ENCODE results near the gene NPFF.

The NPFF gene

DNA sequence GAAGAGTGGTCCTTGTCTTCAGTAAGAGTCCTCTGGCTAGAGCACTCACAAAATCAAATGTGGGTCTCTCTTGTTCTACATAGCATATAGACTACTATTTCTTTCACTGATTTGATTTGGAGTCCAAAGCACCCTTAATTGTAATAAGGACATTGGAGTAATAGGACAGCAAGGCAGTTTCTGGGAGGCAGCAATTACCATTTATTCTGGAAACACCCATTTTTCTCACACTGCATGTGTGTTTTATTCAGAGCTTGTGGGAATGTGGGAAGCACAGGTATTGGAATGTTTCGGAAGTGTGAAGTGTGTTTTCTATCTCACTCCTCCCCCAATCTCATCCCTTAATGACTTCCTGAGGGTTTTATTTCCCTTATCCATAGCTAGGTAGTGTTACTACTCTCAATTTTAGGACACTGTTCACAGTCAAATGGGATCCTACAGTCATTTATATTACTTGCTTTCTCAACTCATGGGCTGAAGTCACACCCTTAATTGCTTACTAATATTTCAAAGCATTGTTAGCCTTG is 35.2 kb downstream of the NPFF start:
- no peak overlapping the region for H3K4me3 ChIP-seq (ENCODE audit: low read length)
- TF ChIP-seq, protein P1, sequence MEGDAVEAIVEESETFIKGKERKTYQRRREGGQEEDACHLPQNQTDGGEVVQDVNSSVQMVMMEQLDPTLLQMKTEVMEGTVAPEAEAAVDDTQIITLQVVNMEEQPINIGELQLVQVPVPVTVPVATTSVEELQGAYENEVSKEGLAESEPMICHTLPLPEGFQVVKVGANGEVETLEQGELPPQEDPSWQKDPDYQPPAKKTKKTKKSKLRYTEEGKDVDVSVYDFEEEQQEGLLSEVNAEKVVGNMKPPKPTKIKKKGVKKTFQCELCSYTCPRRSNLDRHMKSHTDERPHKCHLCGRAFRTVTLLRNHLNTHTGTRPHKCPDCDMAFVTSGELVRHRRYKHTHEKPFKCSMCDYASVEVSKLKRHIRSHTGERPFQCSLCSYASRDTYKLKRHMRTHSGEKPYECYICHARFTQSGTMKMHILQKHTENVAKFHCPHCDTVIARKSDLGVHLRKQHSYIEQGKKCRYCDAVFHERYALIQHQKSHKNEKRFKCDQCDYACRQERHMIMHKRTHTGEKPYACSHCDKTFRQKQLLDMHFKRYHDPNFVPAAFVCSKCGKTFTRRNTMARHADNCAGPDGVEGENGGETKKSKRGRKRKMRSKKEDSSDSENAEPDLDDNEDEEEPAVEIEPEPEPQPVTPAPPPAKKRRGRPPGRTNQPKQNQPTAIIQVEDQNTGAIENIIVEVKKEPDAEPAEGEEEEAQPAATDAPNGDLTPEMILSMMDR (IDR thresholded peaks at IDR 0.05; ENCODE audit: insufficient read depth, low read depth, low read length, missing control alignments): no peak
- no peak for DNase-seq (ENCODE audit: low read depth)

DNA sequence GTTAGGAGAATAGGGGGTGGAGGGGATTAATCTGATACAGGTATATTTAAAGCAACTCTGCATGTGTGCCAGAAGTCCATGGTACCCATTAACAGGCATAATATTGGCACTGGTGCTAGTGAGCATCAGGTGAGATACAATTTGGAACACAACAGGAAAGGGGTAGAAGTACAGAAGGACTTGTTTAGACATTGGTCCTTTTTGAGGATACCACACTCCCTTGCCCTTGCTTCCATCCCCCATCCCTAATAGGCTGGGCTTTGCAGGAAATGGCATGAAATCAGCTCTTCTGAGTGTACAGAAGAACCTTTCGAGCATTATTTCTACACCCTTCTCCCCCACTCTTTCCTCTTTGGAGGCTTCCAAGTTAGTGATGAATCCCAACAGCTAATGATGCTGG is 39.0 kb downstream of the NPFF start:
- H3K4me3 ChIP-seq (ENCODE audit: low read length): no peak overlapping the region
- no peak for DNase-seq (ENCODE audit: low read depth)
- TF ChIP-seq, protein P1 (IDR thresholded peaks at IDR 0.05; ENCODE audit: insufficient read depth, low read depth, low read length, missing control alignments): no peak

DNA sequence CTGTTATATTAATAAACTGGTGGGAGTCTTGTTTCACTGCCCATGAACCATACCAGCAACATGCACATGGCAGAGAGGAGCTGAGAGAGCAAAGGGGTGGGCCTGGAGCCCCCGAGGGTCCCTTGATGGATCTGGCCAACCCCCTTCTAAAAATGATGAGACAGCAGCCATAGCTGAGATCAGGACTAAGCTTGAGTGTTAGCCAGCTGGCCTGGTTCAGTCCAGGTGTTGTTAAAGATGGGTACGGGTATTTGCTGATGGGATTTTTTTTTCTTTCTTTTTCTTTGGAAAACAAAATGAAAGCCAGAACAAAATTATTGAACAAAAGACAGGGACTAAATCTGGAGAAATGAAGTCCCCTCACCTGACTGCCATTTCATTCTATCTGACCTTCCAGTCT is 39.4 kb downstream of the NPFF start:
- TF ChIP-seq, protein P1 (IDR thresholded peaks at IDR 0.05; ENCODE audit: insufficient read depth, low read depth, low read length, missing control alignments): no peak
- DNase-seq (ENCODE audit: low read depth): no peak

GRCh38 chr12:53467082-53467481 is 40.2 kb downstream of the NPFF start:
- TF ChIP-seq, protein P1 (IDR thresholded peaks at IDR 0.05; ENCODE audit: insufficient read depth, low read depth, low read length, missing control alignments): no peak
- DNase-seq (ENCODE audit: low read depth): no peak
- no peak overlapping the region for H3K4me3 ChIP-seq (ENCODE audit: low read length)

More for the DNA sequence above, 39.4 kb downstream of the NPFF start:
- no peak overlapping the region for H3K4me3 ChIP-seq (ENCODE audit: low read length)

DNA sequence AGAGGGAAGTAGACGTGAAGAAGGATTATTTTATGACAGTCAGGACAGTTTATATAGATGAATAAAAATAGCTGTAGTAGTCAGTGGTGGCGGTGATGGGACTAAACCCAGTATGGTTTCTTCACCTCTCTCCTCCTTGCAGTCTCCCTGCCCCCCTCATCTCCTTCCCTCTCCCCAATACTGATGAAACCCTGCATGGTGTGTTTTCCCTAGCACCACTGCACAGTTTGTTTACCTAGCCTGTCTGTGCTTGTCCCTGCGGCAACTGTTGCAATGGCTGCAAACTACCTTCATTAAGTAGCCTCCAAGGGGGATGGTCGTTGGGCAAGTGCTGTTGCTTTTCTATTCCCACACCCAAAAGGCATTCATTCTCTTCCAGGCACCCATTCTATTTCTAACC is 40.6 kb downstream of the NPFF start:
- TF ChIP-seq, protein P1 (IDR thresholded peaks at IDR 0.05; ENCODE audit: insufficient read depth, low read depth, low read length, missing control alignments): no peak
- DNase-seq (ENCODE audit: low read depth): peak; percentile 90
- no peak overlapping the region for H3K4me3 ChIP-seq (ENCODE audit: low read length)

DNA sequence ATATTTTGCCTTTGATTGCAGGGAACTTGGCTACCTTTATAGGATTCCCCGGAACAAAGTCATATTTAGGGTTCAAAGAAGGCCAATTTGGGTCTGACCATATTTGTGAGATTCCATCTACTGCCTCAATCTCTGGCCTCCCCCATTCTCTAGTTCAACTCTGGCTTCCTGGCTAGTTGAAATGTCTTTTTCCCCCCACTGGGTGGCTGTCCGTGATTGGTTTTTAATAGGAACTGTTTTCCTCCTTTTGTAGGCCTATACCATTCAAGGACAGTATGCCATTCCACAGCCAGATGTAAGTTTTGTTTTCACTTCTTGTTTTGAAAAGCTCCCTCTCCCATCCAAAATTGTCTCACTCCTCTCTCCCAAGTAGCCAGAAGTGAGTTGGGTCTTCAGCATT is 41.6 kb downstream of the NPFF start:
- TF ChIP-seq, protein P1 (IDR thresholded peaks at IDR 0.05; ENCODE audit: insufficient read depth, low read depth, low read length, missing control alignments): no peak
- no peak overlapping the region for H3K4me3 ChIP-seq (ENCODE audit: low read length)
- DNase-seq (ENCODE audit: low read depth): no peak

DNA sequence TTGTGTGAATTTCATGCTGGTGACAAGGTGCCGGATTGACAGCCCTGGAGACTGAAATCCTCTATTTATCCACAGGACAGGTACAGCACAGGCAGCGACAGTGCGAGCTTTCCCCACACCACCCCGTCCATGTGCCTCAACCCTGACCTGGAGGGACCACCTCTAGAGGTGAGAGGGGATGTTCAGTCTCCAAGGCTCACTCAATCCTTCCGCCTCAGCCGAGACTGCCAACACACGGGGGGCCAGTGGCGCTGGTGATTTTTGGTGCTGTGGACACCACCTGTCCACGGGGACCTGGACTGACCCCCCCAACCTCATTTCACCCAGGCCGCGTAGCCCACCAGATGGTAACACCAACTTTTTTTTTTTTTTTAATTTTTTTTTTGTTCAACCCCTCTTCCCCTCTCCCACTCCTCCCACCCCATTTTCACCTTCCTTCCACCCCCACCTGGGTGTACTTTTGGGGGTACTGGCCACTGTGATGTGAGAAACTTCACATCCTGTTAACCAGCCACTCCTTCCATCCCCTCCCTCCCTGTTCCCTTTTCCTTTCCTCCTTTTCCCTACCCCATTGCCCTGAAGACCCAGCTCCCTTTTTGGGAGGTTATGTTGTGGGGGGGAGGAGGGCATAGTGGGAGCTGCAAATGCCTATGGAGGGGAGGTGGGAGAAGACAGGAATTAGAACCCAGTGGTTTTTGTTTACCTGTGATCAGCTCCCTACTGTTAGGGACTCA is 42.4 kb downstream of the NPFF start:
- TF ChIP-seq, protein P1 (IDR thresholded peaks at IDR 0.05; ENCODE audit: insufficient read depth, low read depth, low read length, missing control alignments): no peak
- no peak overlapping the region for H3K4me3 ChIP-seq (ENCODE audit: low read length)
- no peak for DNase-seq (ENCODE audit: low read depth)

Data from epithelial cell of esophagus (primary cell).